Activated CD4-positive, alpha-beta T cell treated with anti-CD3 and anti-CD28 coated beads, Interleukin-2, amount 50 U/mL, for 1 hour (primary cell): Measurements from ENCODE around the gene AIPL1.

Experiments
- DNase-seq: peaks from one replicate; pipeline ENCODE4 v3.0.0-alpha.2; 2020

AIPL1 gene

DNA sequence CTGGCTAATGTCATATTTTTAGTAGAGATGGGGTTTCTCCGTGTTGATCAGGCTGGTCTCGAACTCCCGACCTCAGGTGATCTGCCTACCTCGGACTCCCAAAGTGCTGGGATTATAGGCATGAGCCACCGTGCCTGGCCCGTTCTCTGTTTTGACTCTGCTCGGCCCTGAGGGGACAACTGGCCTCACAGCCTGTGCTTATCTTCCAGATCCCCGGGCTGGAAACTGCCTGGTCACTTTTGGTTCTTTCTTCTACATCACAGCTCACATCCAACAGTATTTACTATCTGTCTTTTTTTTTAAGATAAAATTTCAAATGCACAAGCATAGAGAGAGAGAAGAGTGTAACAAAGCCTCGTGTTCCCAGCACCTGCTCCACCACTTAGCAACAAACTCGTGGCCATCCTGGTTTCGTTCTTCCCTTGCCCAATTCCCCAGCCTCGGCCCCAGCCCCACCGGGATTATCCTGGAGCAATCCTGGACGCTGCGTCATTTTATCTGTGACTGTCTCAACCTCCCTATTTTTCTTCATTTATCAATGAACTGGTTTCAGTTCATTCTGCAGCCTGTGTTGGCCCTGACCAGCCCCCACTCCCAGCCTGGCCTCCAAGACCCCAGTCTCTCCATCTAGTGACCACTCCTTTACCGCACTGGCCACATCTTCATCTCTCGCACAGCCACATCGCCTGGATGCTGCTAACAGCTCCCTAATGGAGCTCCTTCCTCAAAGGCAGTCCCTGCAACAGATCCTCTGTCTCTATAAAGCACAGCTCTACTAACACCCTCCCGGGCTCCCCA is 30.5 kb upstream of the AIPL1 start:
- DNase-seq: no peak

DNA sequence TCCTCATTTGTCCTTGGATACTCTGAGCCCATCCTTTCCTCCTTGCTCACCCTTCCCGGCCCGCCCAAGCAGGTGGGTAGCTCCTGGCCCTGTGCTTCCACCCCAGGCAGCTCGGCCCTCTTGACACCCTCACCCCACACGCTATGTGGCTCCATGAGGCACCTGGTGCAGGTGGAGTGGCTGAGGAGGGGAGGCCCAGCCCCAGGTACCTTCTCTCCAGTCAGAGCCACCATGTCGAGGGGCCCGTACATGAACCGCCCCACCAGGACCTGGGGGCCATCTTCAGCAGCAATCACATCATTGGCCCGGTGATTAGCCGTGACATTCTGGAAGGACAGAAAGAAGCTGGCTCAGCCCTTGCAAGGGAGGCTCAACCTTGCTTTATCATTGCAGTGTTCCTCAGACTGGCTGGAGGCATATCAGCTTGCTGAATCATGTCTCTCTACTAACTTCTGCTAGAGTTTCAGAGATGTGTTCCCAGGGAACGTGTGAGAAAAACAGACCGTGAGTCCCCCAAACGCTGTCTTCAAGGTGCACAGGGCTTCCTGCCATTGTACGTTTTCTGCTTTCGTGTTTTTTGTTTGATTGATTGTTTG is 29.6 kb upstream of the AIPL1 start:
- no peak for DNase-seq

DNA sequence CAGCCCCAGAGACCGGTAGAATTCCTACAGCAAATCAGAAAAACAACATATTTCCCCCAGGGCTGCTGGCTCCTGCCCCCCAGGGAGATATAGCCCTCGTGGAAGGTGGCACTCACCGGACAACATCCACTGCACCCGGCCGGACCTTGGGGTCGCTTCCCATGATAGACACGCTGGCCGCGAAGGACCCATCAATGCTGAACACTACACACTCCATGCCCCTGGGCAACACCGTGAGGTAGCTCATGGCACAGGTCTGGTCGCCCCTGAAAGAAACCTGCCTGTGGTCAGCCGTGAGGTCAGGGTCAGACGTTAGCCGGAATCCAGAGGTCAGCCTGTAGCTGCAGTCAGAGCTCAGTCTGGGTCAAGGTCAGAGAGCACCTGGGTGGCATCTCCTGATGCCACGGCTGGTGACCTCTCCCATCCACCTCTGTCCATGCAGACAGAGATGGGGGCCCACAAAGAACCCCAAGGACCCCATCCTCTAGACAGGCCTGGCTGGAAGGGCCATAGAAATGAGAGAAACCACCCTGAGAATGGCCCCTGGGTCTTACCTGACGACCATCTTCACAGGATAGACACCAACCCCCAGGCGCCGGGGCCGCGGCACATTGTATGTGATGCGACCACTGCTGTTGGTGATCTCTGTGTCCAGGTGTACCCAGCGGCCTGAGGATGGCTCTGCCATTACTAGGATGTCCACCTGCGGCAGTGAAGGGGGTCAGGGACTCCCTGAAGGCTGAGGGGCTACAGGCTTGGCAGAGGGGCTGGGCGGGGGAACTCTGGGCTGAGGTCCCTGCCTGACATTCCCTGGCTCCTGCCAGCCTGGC is 28.9 kb upstream of the AIPL1 start:
- no peak for DNase-seq

DNA sequence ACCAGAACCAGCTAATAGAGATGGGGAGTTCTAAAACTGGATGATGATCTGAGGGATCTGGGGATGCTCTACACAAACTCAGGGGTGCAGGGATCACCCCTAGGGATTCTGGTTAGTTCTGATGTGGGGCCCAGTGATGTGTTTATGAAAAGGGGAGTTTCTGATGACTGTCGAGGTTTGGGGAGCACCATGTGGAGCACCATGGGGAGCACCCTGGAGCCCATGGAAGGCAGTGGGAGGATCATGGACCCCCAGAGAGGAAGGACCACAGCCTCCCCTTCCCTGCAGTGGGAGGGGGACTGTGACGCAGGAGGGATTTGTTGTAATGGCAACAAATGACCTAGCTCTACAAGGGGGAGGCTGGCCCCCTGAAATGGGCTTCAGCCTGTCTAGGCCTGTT is 27.8 kb upstream of the AIPL1 start:
- no peak for DNase-seq

DNA sequence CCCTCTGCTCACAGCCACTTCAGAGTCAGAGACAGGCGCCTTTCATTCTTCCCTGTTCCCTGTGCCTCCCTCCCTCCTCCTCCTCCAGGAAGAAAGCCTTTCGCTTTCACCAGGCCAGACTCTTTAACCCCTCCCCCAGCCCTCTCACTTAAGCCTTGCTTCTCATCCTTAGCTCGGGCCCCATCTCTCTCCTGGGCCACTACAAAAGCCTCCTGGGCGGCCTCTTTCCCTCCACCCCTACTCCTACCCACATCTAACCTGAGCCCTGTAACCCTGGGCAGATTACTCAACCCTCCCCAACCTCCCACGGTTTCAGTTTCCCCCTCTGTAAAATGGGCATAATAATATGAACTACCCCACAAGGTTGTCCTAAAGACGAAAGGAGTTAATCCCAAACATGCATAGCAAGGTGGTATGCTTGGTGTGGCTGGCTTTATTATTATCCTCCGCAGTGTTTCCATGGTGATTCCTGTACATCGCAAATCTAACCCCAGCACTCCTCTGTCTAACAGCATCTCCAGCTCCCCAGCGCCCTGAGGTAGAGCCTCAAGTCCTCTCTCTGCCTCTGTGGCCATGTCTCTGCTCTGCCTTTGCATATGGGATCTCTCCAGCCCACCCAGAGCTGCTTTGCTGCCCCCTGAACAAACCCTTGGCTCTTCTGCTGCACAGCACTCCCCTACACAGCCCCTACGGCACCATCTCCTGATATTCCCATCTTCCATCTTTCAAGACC is 27.0 kb upstream of the AIPL1 start:
- no peak for DNase-seq

DNA sequence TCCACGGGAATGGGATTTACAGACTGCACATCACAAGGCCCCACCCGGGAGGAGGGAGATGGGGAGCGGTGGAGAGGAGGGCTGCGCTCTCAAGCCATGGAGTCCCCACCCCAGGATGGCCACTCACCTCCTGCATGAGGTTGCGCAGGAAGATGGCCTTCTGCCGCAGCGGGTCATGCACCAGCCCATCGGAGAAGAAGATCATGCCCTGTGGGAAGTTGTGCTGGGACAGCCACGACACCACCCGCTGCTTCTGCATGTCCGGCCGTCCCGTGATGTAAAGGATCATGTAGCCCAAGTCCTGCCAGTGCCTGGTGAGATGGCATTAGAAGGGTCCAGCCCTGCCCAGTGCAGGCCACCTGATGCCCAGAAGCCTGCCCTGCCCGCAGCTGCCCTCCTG is 26.3 kb upstream of the AIPL1 start:
- DNase-seq: no peak

DNA sequence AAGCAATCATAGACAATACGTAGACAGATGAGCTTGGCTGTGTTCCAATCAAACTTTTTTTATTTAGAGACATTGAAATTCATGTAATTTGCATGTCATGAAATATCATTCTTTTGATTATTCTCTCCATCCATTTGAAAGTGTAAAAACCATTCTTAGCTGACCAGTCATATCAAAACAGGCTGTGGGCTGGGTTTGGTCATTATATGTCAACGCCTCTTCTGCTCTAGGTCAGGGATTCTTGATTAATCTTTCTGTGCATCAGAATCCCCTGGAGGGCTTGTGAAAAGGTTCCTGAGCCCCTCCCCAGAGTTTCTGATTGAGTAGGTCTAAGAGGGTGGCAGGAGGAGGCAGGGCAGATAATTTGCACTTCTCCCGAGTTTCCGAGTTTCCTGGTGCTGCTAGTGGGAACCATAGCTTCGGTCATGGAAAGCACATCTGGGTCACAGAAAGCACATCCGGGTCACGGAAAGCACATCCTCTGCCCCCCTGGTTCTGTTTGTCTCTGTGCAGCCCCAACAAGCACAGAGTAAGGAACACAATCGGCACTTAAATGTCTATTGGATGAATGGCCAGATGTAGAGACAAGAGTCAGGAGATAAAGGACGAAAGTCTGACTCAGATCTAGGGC is 25.7 kb upstream of the AIPL1 start:
- DNase-seq: no peak

DNA sequence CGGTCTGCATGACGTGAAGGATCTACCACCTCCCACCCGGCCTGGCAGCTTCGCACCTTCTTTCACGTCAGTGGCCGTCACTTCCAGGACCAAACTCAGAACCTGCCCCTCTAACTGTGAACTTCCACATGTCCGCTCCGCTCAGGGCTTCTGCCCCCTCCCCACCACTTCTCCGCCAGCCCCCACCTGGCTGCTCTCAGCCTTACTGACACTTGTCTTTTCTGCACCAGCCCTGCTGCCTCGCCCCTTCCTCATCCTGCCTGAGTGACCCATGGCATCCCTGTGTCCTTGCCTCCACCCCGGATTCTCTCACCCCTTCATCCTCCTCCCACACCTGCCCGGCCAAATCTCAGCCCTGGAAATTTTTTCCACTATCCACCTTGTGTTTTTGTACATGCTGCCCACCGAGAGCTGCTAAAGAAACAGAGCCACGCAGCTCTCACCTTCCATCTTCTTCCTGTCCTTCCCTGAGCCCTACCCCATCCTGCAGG is 23.6 kb upstream of the AIPL1 start:
- no peak for DNase-seq

DNA sequence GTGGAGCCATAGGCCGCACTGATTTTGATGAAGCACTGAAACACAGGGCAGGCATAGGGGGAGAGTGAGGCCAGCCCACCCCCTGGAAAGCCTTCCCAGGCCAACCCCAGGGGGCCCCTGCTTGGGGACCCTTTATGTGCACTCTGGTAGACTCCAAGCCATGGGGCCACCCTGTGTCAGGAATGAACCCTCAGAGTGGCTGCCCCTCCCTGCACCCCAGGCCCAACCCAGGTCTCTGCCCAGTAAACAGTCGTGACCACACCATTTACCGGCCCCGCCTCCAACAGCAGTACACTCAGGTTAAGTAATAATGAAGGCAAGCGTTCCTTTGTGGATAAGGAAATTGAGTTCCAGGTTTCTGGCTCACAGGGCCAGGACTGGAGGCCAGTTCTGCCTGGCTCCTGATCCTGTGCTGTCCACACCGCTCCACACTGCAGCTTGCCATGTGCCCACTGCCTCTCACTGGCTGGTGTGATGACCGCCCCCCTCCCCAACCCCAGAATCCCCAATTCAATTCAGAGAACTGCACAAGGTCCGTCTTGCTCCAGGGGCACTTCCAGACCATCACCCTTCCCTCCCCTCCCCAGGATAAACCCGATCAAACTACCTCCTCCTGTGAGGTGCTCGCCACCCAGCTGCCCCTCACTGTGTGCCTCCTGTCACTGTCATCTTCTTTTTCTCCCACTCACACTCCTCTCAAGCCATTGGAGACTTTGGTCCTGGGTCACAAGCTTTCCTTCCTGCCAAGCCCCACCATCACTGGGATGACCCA is 23.0 kb upstream of the AIPL1 start:
- no peak for DNase-seq

DNA sequence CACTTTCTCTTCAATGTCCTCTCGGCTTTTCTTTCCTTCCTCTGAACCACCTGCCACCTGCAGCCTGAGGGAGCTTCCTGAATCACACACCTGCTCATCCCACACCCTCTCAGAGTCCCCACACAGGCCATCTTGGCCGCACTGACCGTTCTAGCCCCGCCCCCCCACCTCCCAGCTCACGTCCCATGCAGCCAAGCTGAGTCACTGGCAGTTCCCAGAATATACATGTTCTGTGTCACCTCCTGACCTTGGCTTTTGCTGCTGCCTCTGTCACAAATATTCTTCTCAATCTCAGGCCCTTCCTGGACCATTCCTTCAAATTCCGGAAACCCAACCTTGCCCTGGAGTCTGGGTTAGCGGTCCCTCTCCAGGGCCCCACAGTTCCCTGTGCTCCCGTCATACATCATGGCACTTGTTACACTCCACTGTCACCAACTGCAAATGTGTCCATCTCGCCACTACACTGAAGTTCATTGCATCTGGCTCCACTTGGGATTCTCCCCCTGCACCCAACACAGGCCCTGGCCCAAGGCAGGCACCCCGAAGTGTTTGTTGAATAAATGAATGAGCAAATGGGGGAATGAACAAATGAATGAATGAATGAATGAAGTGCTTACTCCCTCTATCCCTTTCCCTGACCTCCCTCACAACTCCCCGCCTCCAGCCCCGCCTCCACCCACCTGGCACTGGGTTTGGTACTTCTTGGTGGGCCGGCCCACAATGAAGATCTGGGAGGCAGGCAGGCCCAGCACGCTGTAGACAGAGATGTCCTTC is 22.2 kb upstream of the AIPL1 start:
- DNase-seq: no peak

DNA sequence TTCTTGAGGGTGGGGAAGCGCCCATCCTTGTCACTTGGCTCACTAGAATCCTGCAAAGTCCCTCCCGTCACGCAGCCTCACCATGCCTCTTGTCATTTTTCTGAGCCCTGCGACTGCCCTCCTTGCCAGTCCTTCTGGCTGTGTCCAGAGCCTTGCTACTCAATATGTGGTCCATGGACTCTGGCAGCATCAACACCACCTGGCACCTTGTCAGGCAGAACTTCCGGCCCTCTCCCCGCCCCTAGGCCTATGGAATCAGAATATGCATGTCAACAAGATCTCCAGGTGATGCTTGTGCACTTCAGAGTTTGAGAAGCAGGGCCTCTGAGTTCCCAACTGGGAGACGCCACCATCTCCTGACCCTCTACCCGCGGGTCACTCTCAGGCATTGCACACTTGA is 21.4 kb upstream of the AIPL1 start:
- DNase-seq: no peak

DNA sequence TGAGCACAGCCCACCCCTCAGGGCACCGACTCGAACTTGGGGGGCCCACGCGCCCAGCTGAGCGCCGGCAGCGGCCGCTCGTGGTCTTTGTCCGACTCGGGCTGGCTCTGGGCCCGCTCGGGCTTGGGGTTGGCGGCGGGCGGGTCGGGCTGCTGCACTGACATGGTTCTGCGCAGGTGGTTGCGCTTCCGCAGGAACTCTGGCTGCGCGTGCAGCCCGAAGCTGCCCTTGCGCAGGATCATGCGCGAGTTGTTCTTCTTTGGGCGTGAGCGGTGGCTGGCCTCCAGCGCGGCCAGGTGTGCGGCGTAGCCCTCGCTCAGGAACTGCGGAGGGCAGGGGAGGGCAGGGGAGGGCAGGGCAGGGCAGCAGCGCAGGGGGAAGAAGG is 20.4 kb upstream of the AIPL1 start:
- DNase-seq: peak; percentile 37

DNA sequence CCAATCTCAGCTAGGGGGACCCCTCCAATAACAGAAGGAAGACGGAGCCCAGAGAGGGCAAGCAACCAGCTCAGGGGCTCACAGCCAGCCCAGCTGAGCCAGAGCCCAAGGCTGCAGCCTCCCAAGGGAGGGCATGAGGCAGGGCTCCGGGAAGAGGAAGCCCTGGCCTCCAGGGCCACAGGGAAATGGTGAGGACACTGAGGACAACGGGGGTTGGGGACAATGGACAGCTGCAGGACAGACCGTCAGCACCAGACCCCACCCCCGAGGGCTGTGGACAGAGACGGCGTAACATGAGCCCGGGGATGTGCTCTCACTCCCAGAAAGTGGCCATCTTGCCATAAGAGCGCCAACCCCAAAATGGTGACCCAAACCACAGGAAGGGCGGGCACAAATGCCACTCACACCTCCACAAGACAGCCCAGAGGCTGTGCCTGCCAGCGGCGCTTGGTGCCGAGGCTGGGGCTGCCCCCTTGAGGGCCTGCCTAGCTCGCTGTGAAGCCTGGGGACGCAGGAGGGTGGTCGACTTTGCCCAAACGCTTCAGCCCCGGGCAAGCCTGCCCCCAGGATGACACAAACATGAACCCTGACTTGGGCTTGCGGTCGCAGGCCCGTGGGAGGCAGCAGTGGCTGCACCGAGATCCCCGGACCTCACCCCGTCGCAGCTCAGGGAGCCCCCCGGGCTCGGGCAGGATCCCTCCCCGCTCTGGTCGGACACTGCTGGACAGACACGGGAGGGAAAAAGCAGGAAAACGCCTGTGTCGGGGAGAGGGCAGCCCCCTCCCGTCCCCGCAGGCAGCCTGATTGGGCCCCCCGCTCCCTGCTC is 19.8 kb upstream of the AIPL1 start:
- no peak for DNase-seq

DNA sequence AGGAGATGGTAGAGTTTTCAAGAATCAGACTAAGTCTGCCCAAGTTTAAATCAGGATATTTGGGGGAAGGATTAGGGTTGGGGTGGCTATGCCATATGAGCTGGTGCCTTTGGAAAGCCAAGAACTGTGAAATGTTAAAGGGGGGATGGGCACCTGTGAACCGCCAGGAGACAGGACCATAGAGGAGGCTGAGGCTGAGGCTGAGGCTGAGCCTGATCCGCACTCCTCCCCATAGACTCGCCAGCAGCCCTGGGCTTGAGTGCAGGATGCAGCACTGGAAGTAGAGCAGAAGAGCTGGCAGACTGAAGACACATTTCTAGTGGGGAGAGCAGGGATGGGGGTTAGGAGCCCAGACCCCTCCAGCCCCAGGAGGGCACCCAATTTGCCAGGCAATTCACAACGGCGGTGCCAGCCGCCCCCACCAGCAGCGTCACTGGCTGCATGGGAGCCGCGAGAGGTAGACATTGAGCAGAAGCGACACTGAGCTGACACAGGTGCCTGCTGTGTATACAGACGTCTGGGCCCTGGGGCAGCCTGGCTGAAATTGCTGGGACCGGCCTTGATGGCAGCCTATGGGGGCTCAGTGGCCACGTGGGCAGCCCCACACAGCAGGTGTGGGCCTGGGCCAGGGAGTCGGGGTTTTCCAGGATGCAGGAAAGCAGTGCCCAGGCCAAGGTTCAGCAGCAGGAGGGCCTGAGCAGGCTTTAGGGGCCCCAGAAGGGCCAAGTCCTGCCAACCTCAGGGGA is 18.5 kb upstream of the AIPL1 start:
- DNase-seq: no peak

DNA sequence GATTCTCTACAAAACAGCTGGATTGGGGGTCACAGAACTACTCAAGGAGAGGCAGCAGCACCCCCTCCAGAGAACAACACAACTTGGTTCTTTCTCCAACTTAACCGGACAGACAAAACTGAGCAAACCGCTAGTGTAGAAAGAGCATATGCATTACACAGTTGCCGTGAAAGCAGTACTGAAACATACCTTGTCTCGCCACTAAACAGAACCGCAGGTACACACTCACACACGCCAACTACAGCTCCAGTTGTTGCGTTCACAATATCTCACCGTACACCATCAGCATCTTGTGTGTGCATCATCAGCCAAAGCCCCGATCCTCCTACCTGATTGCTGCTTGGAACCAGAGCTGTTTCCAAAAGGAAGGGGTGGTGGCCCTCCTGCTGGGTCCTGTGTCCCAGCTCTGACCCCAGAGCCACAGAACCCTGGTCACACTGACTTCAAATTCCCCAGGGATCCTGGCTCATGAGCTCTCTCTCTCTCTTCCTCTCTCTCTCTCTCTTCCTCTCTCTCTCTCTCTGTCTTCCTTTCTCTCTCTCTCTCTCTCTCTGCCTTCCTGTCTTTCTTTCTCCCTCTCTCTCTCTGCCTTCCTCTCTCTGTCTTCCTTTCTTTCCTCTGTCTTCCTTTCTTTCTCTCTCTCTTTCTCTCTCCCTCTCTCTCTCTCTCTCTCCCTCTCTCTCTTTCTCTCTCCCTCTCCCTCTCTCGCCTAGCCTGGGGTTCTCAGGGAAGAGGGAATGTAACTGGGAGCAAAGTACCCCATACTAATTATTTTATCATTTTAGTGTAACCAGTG is 17.7 kb upstream of the AIPL1 start:
- DNase-seq: no peak

DNA sequence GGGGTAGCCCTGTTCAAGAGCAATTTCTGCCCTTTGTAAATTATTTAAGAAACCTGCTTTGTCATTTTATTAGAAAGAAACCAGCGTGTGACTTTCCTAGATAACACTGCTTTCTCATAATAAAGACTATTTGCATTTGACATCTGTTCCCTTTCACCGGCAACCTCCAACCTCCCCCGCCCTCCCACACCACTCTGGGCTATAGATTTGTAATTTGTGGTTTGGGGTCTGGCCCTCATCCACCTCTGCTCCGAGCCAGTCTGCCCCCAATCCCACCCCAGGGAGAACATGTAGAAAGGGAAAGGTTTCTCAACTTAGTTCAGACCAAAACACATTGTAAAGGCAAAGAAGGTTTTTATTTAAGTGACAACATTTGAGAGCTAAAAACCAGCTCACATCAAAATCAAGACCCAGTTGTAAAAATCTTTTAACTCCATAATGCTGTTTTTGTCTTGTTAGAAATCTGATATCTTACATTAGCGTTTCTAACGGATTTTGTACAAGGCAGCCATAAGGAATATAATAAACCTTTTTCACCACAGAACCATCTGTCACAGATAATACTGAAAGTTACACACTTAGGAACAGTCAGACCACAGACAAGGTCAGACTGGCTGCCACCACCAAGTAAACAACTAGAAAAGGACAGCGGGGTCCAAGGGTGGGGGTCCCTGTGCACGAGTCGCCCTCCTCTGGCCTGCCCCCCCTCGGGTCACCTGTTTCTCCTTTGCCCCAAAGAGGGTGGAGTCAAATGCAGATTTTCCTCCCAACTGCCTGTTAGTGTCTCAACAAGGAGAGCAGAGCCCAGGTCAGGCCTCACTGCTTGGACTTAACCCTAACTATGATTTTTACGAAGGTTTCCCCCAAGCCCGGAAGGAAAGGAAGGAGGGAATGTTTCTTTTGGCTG is 16.3 kb upstream of the AIPL1 start:
- DNase-seq: no peak

DNA sequence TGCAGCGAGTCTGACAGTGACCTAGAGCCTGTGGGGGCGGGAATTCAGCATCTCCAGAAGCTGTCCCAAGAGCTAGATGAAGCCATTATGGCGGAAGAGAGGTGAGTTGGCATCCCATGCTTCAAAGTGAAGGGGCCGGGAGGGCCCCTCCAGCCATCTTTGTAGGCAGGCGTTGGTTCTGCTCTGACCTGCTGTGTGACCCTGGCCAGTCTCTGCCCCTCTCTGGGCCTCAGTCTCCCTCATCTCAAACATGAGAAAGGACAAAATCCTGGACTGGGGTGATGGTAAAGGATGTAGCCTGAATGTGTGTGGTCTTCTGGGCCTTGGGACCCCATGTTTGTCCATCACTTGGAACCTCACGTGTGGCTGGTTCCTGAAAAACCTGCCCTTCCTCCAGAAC is 14.4 kb upstream of the AIPL1 start:
- no peak for DNase-seq
